ENCODE results near the gene OR2AG1.

DNA sequence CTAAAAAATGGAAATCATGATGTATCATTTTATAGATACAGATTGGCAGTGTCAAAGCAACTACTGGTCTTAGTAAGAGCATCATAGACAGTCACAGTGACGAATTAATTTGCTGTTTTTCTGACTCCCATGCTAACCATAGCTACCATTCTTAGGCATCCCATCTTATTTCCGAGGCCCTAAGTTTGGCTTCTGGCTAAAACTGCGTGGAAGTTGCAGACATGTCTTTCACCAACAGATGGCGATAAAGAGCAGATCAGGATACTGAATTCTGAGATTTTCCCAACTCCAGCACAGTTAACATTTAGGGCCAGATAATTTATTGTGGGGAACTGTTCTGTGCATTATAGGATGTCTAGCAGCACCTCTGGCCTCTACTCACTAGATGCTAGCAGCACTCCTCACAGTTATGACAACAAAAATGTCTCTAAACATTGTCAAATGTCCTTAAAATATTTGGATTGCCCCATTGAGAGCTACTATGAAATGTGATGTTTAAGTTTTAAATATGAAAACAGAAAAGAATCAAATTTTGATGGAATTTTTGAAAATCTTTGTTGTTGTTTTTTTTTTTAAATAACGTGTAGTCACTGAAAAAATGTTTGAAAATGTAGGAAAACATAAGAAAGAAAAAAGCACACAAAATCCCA lies 27.4 kb upstream of the OR2AG1 start:
- TF ChIP-seq CTCF (IDR thresholded peaks at IDR 0.05 in 8 of 11, conservative IDR thresholded peaks at IDR 0.05 in 3 of 11) (peak; percentile 40 to 93 (median 77)), POLR2A (IDR thresholded peaks at IDR 0.05) (no peak), POLR2AphosphoS5 (IDR thresholded peaks at IDR 0.05) (no peak)
